ENCODE data around the gene ATP2B2. TPM values are rescaled to one million over a fixed set of nuclear protein-coding genes. Genes with fewer than 3 reads are reported as not detected.

The ATP2B2 gene
- total RNA-seq, 1 donor from 2014 or later: not detected

- Histone ChIP-seq H3K27ac (replicated peaks) (no peak overlapping the region), H3K4me3 (no peak overlapping the region), H3K27me3 (ENCODE audit: low read depth) (no peaks in the 10 kb centered on the region), H3K9me3 (replicated peaks) (no peaks in the 10 kb centered on the region), H3K36me3 (peaks cover 62% of the 10 kb centered on the region), H3K4me1 (peaks cover 19% of the 10 kb centered on the region)
- DNase-seq: no peak
- no peak for TF ChIP-seq CTCF (IDR thresholded peaks at IDR 0.05; ENCODE audit: borderline replicate concordance)
- intact Hi-C loops (cut with micrococcal nuclease): no loop called here
Measured at GRCh38 chr3:10286596-10287295, 218.6 kb downstream of the ATP2B2 start.

- no peaks in the 10 kb centered on the region for H3K9me3 ChIP-seq (replicated peaks)
- no peak overlapping the region for H3K27ac ChIP-seq (replicated peaks)
- TF ChIP-seq CTCF (IDR thresholded peaks at IDR 0.05; ENCODE audit: borderline replicate concordance): no peak
- H3K4me1 ChIP-seq: peaks cover 19% of the 10 kb centered on the region
- H3K27me3 ChIP-seq (ENCODE audit: low read depth): no peaks in the 10 kb centered on the region
- intact Hi-C loops (cut with micrococcal nuclease): no loop called here
- DNase-seq: no peak
- H3K4me3 ChIP-seq: no peak overlapping the region
- peaks cover 62% of the 10 kb centered on the region for H3K36me3 ChIP-seq
Measured at GRCh38 chr3:10286133-10286524, 219.3 kb downstream of the ATP2B2 start.

- Histone ChIP-seq H3K36me3 (peaks cover 61% of the 10 kb centered on the region), H3K4me1 (peaks cover 19% of the 10 kb centered on the region), H3K9me3 (replicated peaks) (no peaks in the 10 kb centered on the region), H3K4me3 (no peak overlapping the region), H3K27me3 (ENCODE audit: low read depth) (no peaks in the 10 kb centered on the region), H3K27ac (replicated peaks) (no peak overlapping the region)
- TF ChIP-seq CTCF (IDR thresholded peaks at IDR 0.05; ENCODE audit: borderline replicate concordance): no peak
- DNase-seq: no peak
- intact Hi-C loops (cut with micrococcal nuclease): no loop called here
Measured at GRCh38 chr3:10285272-10286132, 219.9 kb downstream of the ATP2B2 start.

- intact Hi-C loops (cut with micrococcal nuclease): no loop called here
- no peak for TF ChIP-seq CTCF (IDR thresholded peaks at IDR 0.05; ENCODE audit: borderline replicate concordance)
- Histone ChIP-seq H3K36me3 (peaks cover 71% of the 10 kb centered on the region), H3K27me3 (ENCODE audit: low read depth) (no peaks in the 10 kb centered on the region), H3K9me3 (replicated peaks) (no peaks in the 10 kb centered on the region), H3K4me3 (no peak overlapping the region), H3K27ac (replicated peaks) (no peak overlapping the region), H3K4me1 (peaks cover 19% of the 10 kb centered on the region)
- no peak for DNase-seq
Measured at GRCh38 chr3:10284496-10284895, 220.9 kb downstream of the ATP2B2 start.

- no peak for TF ChIP-seq CTCF (IDR thresholded peaks at IDR 0.05; ENCODE audit: borderline replicate concordance)
- Histone ChIP-seq H3K4me3 (no peak overlapping the region), H3K27me3 (ENCODE audit: low read depth) (no peaks in the 10 kb centered on the region), H3K9me3 (replicated peaks) (no peaks in the 10 kb centered on the region), H3K27ac (replicated peaks) (no peak overlapping the region), H3K4me1 (peaks cover 19% of the 10 kb centered on the region), H3K36me3 (peaks cover 75% of the 10 kb centered on the region)
- DNase-seq: peak; percentile 53
- intact Hi-C loops (cut with micrococcal nuclease): no loop called here
Measured at GRCh38 chr3:10283638-10284037, 221.7 kb downstream of the ATP2B2 start.
